Parathyroid adenoma (tissue), 2 donors: ENCODE results near the gene PCBP3.

Source experiments
- H2AFZ ChIP-seq: fragments of 300-600 bp; sonication (generic); one replicate; pipeline ENCODE4 v1.7.0; 2017; ENCODE audit warnings: antibody characterized with exemption, mild to moderate bottlenecking
- H3K27ac ChIP-seq: fragments of 300-600 bp; sonication (generic); one replicate; pipeline ENCODE4 v1.7.0; 2017
- H3K27me3 ChIP-seq: fragments of 300-600 bp; sonication (generic); one replicate; pipeline ENCODE4 v1.7.0; 2017; ENCODE audit warnings: low read length; ENCODE audit not compliant: control insufficient read depth, insufficient read depth
- H3K36me3 ChIP-seq: fragments of 300-600 bp; sonication (generic); one replicate; pipeline ENCODE4 v1.7.0; 2017; ENCODE audit warnings: low read length; ENCODE audit not compliant: control insufficient read depth, insufficient read depth
- H3K4me1 ChIP-seq: fragments of 300-600 bp; sonication (generic); one replicate; pipeline ENCODE4 v1.7.0; 2017; ENCODE audit warnings: control low read depth
- H3K4me2 ChIP-seq: fragments of 300-600 bp; sonication (generic); one replicate; pipeline ENCODE4 v1.7.0; 2017; ENCODE audit warnings: low read length
- H3K4me3 ChIP-seq: fragments of 300-600 bp; sonication (generic); one replicate; pipeline ENCODE4 v1.7.0; 2017; ENCODE audit warnings: low read depth, low read length
- H3K79me2 ChIP-seq: fragments of 300-600 bp; sonication (generic); one replicate; pipeline ENCODE4 v1.7.0; 2017; ENCODE audit warnings: control low read depth
- H3K9ac ChIP-seq: fragments of 300-600 bp; sonication (generic); one replicate; pipeline ENCODE4 v1.7.0; 2017; ENCODE audit warnings: mild to moderate bottlenecking
- H3K9me3 ChIP-seq: fragments of 300-600 bp; sonication (generic); one replicate; pipeline ENCODE4 v1.7.0; 2017; ENCODE audit warnings: low read length; ENCODE audit not compliant: control insufficient read depth
- CTCF ChIP-seq: fragments of 300-600 bp; sonication (generic); IDR thresholded peaks from one replicate; pipeline ENCODE4 v1.7.0; 2017; ENCODE audit warnings: antibody characterized with exemption, mild to moderate bottlenecking
- donor health status: primary hyperparathyroidism.

PCBP3 gene

GRCh38 chr21:45837936-45838335 lies 194.4 kb downstream of the PCBP3 start:
- H3K9me3 ChIP-seq, result no peaks in the 10 kb centered on the region
- H3K27me3 ChIP-seq, result no peaks in the 10 kb centered on the region
- H3K79me2 ChIP-seq, result no peaks in the 10 kb centered on the region
- no peaks in the 10 kb centered on the region for H3K36me3 ChIP-seq
- no peak overlapping the region for H3K4me2 ChIP-seq
- no peak overlapping the region for H3K4me3 ChIP-seq
- no peak overlapping the region for H2AFZ ChIP-seq
- no peak overlapping the region for H3K9ac ChIP-seq
- H3K27ac ChIP-seq, result no peak overlapping the region
- no peak for TF ChIP-seq CTCF
- no peaks in the 10 kb centered on the region for H3K4me1 ChIP-seq

- no peaks in the 10 kb centered on the region for H3K4me1 ChIP-seq
- no peaks in the 10 kb centered on the region for H3K9me3 ChIP-seq
- H3K27me3 ChIP-seq, result no peaks in the 10 kb centered on the region
- H3K27ac ChIP-seq, result no peak overlapping the region
- H3K4me2 ChIP-seq, result no peak overlapping the region
- no peaks in the 10 kb centered on the region for H3K36me3 ChIP-seq
- H2AFZ ChIP-seq, result no peak overlapping the region
- H3K4me3 ChIP-seq, result no peak overlapping the region
- no peak for TF ChIP-seq CTCF
- no peaks in the 10 kb centered on the region for H3K79me2 ChIP-seq
- H3K9ac ChIP-seq, result no peak overlapping the region
Measured at GRCh38 chr21:45838634-45839033, 195.1 kb downstream of the PCBP3 start.

GRCh38 chr21:45839274-45839673 lies 195.7 kb downstream of the PCBP3 start:
- no peak overlapping the region for H3K9ac ChIP-seq
- no peak overlapping the region for H3K4me2 ChIP-seq
- no peak overlapping the region for H3K4me3 ChIP-seq
- no peaks in the 10 kb centered on the region for H3K36me3 ChIP-seq
- H3K9me3 ChIP-seq, result no peaks in the 10 kb centered on the region
- no peak for TF ChIP-seq CTCF
- no peaks in the 10 kb centered on the region for H3K79me2 ChIP-seq
- H3K27ac ChIP-seq, result no peak overlapping the region
- no peaks in the 10 kb centered on the region for H3K4me1 ChIP-seq
- H3K27me3 ChIP-seq, result no peaks in the 10 kb centered on the region
- H2AFZ ChIP-seq, result no peak overlapping the region

GRCh38 chr21:45841033-45841432 lies 197.5 kb downstream of the PCBP3 start:
- Histone ChIP-seq H3K4me1 (no peaks in the 10 kb centered on the region), H3K4me3 (no peak overlapping the region), H3K4me2 (no peak overlapping the region), H3K36me3 (no peaks in the 10 kb centered on the region), H3K27ac (no peak overlapping the region), H3K79me2 (no peaks in the 10 kb centered on the region), H3K27me3 (no peaks in the 10 kb centered on the region), H2AFZ (no peak overlapping the region), H3K9me3 (no peaks in the 10 kb centered on the region), H3K9ac (no peak overlapping the region)
- no peak for TF ChIP-seq CTCF

GRCh38 chr21:45843426-45843825 lies 199.9 kb downstream of the PCBP3 start:
- H3K4me2 ChIP-seq, result no peak overlapping the region
- no peaks in the 10 kb centered on the region for H3K4me1 ChIP-seq
- no peak for TF ChIP-seq CTCF
- no peak overlapping the region for H3K9ac ChIP-seq
- H3K9me3 ChIP-seq, result no peaks in the 10 kb centered on the region
- H3K27ac ChIP-seq, result no peak overlapping the region
- no peaks in the 10 kb centered on the region for H3K36me3 ChIP-seq
- no peak overlapping the region for H2AFZ ChIP-seq
- no peaks in the 10 kb centered on the region for H3K79me2 ChIP-seq
- no peak overlapping the region for H3K4me3 ChIP-seq
- no peaks in the 10 kb centered on the region for H3K27me3 ChIP-seq
